DMS153 treated with DMSO at 0.1 percent for 48 hours (cell line): Measurements from ENCODE around the gene CEP350.

Experiments used
- DNase-seq: peaks from one replicate; lab custom pipeline; 2025; ENCODE audit not compliant: unreplicated experiment; lab: John Stamatoyannopoulos, UW

Gene CEP350

DNA sequence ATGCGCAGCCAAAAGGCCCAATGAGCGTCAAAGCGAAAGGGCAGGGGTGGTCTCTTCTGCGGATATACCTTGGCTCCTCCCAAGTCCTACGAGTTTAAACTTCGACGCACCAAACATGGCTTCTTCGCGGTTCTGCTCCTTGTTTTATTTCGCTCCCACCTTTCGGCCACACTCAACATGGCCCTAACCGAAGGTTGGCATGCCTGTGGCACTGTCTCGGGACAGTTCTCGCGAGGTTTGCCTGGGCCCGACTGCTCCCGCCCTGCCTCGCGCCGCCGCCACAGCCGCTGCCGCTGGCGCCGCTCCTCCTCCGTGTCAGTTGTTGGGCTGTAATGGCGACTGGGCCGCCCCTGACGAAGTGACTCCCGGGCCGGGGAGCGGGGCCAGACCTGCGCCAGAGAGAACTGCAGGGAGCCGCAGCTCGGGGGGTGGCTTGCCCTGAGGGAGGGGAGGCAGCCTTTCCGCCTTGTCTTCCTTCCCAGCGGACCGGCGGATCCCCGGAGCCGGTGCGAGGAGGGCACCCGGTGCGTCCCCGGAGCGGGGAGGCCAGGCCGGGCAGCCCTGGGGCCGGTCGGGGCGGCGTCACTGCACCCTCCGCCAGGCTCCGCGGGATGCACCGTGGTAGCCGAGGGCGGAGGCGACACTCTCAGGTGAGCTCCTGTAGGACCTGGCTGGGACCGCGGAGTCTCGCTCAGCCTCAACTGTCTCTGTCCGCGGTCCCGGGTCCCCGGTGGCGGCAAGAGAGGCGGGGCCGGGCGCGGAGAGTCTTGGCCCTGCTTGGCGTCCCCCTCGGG lies at the start of gene CEP350:
Gene CEP350 (plus strand): TSS at position 318 of the 794 bp plus-strand sequence. CDS start 31,372 bp downstream, outside the sequence.
- DNase-seq, result peak; percentile 99

GRCh38 chr1:179910934-179911333 lies 43.7 kb upstream of the CEP350 start:
- DNase-seq, result no peak

DNA sequence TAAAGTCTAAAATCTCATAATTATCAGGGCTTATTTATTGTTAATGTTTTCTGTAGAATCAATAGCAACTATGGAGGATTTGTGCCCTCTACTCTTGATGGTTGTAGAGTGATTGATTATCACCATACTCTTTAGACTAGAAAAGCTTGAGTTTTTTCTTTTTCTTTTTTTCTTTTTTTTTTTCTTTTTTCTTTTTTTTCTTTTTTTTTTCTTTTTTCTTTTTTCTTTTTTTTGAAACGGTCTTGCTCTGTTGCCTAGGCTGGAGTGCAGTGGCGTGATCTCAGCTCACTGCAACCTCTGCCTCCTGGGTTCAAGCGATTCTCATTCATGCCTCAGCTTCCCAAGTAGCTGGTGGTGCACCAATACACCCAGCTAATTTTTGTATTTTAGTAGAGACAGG lies 42.8 kb upstream of the CEP350 start:
- no peak for DNase-seq

- no peak for DNase-seq
Measured at GRCh38 chr1:179917601-179918429, 36.8 kb upstream of the CEP350 start.

DNA sequence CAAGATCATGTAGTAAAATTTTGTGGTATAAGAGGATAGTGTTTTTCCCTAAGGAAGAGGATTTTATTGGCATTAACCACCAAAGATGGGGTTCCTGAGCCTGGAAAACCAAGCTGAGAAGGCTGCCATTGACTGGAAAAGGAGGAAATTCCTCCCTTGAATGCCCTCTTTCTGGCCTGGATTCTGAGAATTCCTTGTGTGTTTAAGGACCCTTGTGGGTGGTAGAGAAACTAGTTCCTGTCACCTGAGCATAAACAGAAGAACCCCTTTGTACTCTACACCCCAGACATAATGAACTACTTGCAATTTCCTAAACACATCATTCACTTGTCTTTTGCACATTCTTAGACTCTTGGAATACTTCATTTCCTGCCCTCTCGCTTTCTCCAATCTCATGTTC lies 33.1 kb upstream of the CEP350 start:
- DNase-seq, result no peak

DNA sequence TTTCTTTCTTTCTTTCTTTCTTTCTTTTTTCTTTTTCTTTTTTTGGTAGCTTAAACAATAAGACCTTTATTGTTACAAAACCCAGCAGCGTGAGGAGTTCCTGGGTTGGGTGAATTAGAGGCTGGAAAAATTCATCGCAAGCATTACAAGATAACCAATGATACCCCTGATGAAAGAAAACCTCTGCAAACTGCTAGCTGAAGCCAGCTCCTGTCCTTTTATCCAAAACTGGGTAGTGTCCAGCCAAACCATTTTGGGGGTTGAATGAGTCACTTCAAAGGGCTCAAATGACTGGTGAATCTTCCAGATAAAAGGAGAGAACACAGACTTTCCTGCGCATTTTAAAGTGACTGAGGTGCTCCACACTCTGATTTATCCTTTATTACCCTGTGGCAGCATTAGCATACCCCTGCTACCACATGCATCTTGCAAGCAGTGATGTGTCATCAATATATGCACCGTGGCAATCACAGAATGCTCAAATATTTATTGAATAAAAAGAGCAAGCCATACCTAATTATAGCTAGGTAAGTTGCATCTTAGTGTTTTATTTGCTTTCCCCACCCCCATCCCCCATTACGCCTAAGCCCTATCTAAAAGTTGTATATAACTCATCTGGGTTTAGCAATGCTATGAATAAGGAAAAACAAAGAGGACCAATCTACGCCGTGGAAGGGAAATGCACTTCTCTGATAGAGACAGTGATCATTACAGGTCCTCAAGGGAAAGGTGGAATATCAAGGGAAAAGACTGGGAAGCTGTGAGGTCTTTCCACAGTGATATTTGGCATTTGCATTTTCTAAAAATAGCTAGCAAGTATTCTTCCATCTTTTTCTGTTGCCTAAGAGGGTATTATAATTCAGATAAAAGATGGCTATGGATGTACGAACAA lies 32.4 kb upstream of the CEP350 start:
- no peak for DNase-seq

DNA sequence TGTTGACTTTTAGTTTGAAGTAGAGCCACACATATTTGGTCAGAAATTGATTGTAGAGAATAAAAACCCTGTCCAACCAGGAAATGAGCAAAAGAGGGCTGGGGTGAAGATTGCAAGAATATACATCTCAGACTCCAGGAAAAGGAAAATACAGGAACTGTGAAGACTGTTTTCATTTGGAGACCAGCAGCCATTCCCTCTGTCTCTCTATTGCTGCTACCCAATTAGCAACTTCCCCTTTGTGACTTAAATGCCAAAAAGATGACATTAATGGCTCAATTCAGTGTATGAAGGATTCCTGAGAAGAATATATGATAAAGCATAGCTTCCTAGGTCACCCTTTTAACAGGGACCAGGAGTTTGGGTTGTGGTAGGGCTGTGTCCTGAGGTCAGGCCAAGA lies 31.6 kb upstream of the CEP350 start:
- DNase-seq, result no peak

DNA sequence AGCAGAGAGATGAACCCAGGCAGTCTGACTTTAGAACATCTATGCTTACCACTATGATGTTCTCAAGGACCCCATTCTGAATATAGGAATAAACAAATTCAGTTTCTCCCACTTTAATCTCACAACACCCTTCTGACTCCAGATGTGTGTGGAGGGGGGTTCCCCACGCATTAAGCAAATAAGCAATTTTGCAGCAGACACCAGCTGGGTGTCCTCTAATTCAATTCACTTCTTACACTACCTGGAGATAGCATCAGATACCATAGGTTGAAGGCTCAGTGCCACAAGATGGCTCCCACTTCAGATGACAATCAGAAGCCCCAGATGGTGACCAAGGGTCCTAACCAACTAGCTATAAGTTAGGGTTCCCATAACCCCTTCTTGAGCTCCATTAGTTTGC lies 30.3 kb upstream of the CEP350 start:
- no peak for DNase-seq

DNA sequence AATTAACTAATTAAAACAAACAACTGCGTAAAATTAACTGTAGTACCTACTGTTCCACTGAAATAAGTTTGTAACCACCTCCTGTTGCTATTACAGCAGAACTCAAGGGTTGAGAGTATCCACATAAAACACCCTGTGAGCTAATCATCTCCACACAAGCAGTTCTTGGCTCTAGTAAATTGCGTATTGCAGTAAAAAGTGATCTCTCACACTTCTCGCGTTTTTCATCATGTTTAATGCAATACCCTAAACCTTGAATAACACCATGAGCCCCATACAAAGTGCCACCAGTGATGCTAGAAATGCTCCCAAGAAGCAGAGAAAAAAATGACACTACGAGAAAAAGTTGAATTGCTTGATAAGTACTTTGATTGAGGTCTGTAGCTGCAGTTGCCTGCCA lies 29.3 kb upstream of the CEP350 start:
- DNase-seq, result no peak

DNA sequence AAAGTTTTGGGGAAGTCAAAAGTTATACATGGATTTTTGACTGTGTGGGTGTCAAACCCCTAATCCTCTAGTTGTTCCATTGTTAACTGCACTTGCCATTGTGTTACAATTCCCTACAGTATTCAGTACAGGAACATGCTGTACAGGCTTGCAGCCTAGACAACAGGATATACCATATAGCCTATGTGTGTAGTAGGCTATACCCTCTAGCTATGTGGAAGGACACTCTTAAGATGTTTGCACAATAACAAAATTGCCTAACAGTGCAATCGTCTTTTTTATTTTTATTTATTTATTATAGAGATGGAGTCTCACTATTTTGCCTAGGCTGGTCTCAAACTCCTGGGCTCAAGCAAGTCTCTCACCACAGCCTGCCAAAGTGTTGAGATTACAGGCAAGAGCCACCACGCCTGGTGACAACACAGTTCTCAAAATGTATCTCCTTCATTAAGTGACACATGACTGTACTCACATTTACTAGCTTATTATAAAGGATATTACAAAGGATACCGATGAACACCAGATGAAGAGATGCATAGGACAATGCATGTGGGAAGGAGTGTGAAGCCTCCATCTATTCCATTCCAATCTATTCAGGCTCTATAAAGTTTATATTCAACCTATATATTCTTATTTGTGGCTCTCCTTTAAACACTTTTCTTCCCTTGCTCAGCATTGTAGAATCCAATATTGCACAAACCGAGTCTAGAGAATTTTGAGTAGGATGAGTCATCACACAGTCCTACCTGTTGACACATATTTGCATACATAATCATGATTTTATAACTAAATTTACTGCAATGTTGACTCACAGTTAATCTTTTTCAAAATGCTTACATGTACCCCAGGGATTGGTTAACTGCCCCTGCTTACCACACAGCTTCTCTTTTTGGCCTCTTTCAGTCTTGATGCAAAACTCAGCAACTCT lies 28.4 kb upstream of the CEP350 start:
- DNase-seq, result no peak

GRCh38 chr1:179926850-179927205 lies 27.8 kb upstream of the CEP350 start:
- no peak for DNase-seq

GRCh38 chr1:179929955-179930798 lies 24.4 kb upstream of the CEP350 start:
- DNase-seq, result no peak

GRCh38 chr1:179930867-179931266 lies 23.7 kb upstream of the CEP350 start:
- DNase-seq, result no peak

- DNase-seq, result no peak
Measured at GRCh38 chr1:179933219-179933618, 21.4 kb upstream of the CEP350 start.

DNA sequence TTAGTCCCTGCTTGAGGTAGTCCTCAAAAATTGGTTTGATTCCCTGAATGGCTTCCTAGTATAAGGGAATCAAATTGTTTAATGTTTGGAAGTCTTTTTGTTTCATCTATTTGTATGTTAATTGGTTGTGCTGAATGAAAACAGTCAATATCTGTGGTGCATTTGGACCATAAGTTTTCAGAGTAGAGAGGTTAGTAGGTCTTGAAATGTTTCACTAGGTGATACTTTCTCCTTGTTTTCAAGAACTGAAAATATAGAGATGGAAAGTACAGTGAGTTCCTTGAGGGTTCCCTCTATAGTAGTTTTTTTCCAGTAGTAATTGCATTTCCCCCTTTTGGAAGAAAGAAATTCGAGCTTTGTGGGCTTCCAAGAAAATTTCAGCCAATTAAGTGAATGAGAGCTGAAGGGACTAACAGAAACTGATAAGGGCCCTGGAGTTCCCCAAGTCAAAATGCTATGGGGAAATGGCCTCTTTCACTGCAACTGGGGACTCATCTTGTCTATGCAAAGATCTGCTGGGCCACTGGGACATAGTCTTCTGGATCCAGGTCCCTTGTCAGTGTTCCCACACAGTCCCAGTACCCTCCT lies 18.6 kb upstream of the CEP350 start:
- no peak for DNase-seq

GRCh38 chr1:179937668-179938254 lies 16.8 kb upstream of the CEP350 start:
- DNase-seq, result no peak

DNA sequence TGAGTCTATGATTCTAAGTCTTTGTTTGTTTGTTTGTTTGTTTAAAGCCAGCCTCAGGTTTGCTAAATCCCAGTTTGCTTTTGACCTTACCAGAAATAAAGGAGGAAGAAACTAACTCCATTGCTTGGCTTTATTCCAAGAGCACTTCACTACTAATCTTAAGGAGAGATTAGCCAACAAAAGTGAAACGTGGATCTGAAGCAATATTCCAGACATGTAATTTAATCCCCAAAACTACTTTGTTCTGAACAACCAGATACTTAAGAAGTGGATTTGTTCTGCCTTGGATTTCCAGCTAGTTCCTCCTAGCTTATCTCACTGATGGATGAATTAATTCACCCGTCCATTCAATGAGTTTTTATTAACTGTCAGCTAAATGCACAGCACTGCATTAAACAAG lies 15.9 kb upstream of the CEP350 start:
- DNase-seq, result no peak

- no peak for DNase-seq
Measured at GRCh38 chr1:179939941-179940340, 14.7 kb upstream of the CEP350 start.

DNA sequence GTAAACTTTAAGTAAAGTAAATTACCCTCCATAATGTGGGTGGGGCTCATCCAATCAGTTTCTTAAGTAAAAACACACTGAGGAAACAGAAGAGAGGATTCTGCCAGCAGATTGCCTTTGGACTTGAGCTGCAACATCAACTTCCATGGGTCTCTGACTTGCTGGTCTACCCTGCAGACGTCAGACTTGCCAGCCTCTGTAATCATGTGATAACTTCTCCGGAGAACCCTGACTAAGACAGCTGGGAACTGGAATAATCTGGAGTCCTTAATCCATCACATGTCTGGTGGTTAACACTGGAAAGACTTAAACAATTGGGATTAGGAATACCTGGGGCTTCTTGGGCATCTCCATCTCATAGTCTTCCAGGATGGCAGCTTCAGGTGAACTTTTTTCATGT lies 13.2 kb upstream of the CEP350 start:
- DNase-seq, result no peak
